Stimulated activated CD8-positive, alpha-beta memory T cell treated with anti-CD3 and anti-CD28 coated beads, Interleukin-12 subunit alpha, Interleukin-12 subunit beta, amount 100 ng/mL, for 1 hour (primary cell): Measurements from ENCODE around the gene GLP2R.

Experiments
- DNase-seq: peaks from one replicate; pipeline ENCODE4 v3.0.0-alpha.2; 2020; ENCODE audit warnings: low read depth

Gene GLP2R

GRCh38 chr17:9814337-9814945 lies 11.3 kb upstream of the GLP2R start:
- no peak for DNase-seq

- DNase-seq: no peak
Observed at GRCh38 chr17:9816472-9816871, 9.3 kb upstream of the GLP2R start.

- DNase-seq: no peak
Observed at GRCh38 chr17:9817086-9817485, 8.6 kb upstream of the GLP2R start.

- DNase-seq: no peak
Observed at GRCh38 chr17:9818760-9819159, 7.0 kb upstream of the GLP2R start.

GRCh38 chr17:9820448-9820847 lies 5.3 kb upstream of the GLP2R start:
- DNase-seq: no peak

- DNase-seq: no peak
Observed at GRCh38 chr17:9821921-9822320, 3.8 kb upstream of the GLP2R start, which contains the start of gene GSG1L2. Gene GSG1L2, minus strand, starts transcription at chr17:9822079. Its CDS starts 8 bp downstream, at chr17:9822071.

GRCh38 chr17:9824094-9824493 lies 1.6 kb upstream of the GLP2R start:
- DNase-seq: no peak

GRCh38 chr17:9824797-9825338 lies 856 bp upstream of the GLP2R start:
- no peak for DNase-seq

- DNase-seq: no peak
Observed at GRCh38 chr17:9828296-9829295, 2.9 kb downstream of the GLP2R start.

GRCh38 chr17:9829343-9829742 lies 3.6 kb downstream of the GLP2R start:
- no peak for DNase-seq

- no peak for DNase-seq
Observed at GRCh38 chr17:9830711-9831110, 5.0 kb downstream of the GLP2R start.

GRCh38 chr17:9833922-9834321 lies 8.2 kb downstream of the GLP2R start:
- DNase-seq: no peak

- DNase-seq: no peak
Observed at GRCh38 chr17:9837551-9838471, 12.1 kb downstream of the GLP2R start.

GRCh38 chr17:9839433-9839832 lies 13.7 kb downstream of the GLP2R start:
- DNase-seq: no peak

- DNase-seq: no peak
Observed at GRCh38 chr17:9842057-9842758, 16.5 kb downstream of the GLP2R start.

- no peak for DNase-seq
Observed at GRCh38 chr17:9843152-9844010, 17.7 kb downstream of the GLP2R start.

- no peak for DNase-seq
Observed at GRCh38 chr17:9844153-9844552, 18.4 kb downstream of the GLP2R start.

- DNase-seq: no peak
Observed at GRCh38 chr17:9845306-9845705, 19.6 kb downstream of the GLP2R start.

- DNase-seq: no peak
Observed at GRCh38 chr17:9850151-9850550, 24.4 kb downstream of the GLP2R start.

- DNase-seq: no peak
Observed at GRCh38 chr17:9854255-9854654, 28.5 kb downstream of the GLP2R start.
